Mesenchymal stem cell (in vitro differentiated cells and primary cell): ENCODE results near the gene PRRT1B.

ENCODE experiments used
- DNase-seq: peaks from one replicate; pipeline ENCODE4 v3.0.0-alpha.2; 2013
- H2AFZ ChIP-seq: one replicate; pipeline ENCODE4 v1.6.1; 2013; ENCODE audit warnings: low read depth, mild to moderate bottlenecking, control low read depth, inconsistent platforms, low read length, moderate library complexity
- H2AK5ac ChIP-seq: 2 replicates; pipeline ENCODE4 v1.6.1; 2013; ENCODE audit warnings: low read length, moderate library complexity, mild to moderate bottlenecking, inconsistent platforms; ENCODE audit not compliant: severe bottlenecking
- H2BK120ac ChIP-seq: one replicate; pipeline ENCODE4 v1.6.1; 2013; ENCODE audit warnings: low read depth, mild to moderate bottlenecking, inconsistent platforms, low read length, moderate library complexity
- H2BK12ac ChIP-seq, 2 experiments: one replicate each; pipeline ENCODE4 v1.6.1; 2013; ENCODE audit warnings: inconsistent platforms in 2 of 2, low read length in 2 of 2, mild to moderate bottlenecking in 2 of 2, moderate library complexity in 2 of 2, control low read depth in 1 of 2
- H2BK15ac ChIP-seq: one replicate; pipeline ENCODE4 v1.6.1; 2013; ENCODE audit warnings: mild to moderate bottlenecking, low read depth, inconsistent platforms; ENCODE audit not compliant: poor library complexity, severe bottlenecking
- H2BK5ac ChIP-seq: 2 replicates; pipeline ENCODE4 v1.6.1; 2013; ENCODE audit warnings: low read depth, mild to moderate bottlenecking, low read length, control low read depth, inconsistent platforms; ENCODE audit not compliant: poor library complexity, severe bottlenecking
- H3K14ac ChIP-seq, 2 experiments: one replicate each; pipeline ENCODE4 v1.6.1; 2013; ENCODE audit warnings: inconsistent platforms in 2 of 2, low read length in 2 of 2, control low read depth in 1 of 2, mild to moderate bottlenecking in 1 of 2, moderate library complexity in 1 of 2
- H3K18ac ChIP-seq, 2 experiments: one replicate each; pipeline ENCODE4 v1.6.1; 2013; ENCODE audit warnings: inconsistent platforms in 2 of 2, low read length in 2 of 2, control low read depth in 1 of 2, low read depth in 1 of 2, mild to moderate bottlenecking in 1 of 2
- H3K23ac ChIP-seq, 2 experiments: one replicate each; pipeline ENCODE4 v1.6.1; 2013; ENCODE audit warnings: inconsistent platforms in 2 of 2, low read length in 2 of 2, mild to moderate bottlenecking in 2 of 2, moderate library complexity in 2 of 2, control low read depth in 1 of 2
- H3K27ac ChIP-seq: 2 replicates; pipeline ENCODE4 v1.5.1; 2013; ENCODE audit warnings: mild to moderate bottlenecking, moderate library complexity, low read length, control low read depth, inconsistent platforms; ENCODE audit not compliant: poor library complexity, severe bottlenecking
- H3K27me3 ChIP-seq, 2 experiments: 2 replicates each; pipeline versions ENCODE4 v1.6.1 to v1.7.0; 2013; ENCODE audit warnings: low read length in 2 of 2, mild to moderate bottlenecking in 2 of 2, moderate library complexity in 2 of 2, control low read depth in 1 of 2, inconsistent platforms in 1 of 2; ENCODE audit not compliant: control insufficient read depth in 1 of 2, insufficient read depth in 1 of 2
- H3K36me3 ChIP-seq, 2 experiments: 2 replicates each; pipeline versions ENCODE4 v1.6.1 to v1.7.0; 2013; ENCODE audit warnings: low read length in 2 of 2, control low read depth in 1 of 2, inconsistent platforms in 1 of 2, low read depth in 1 of 2, mild to moderate bottlenecking in 1 of 2; ENCODE audit not compliant: insufficient read depth in 2 of 2, control insufficient read depth in 1 of 2
- H3K4ac ChIP-seq, 2 experiments: one replicate each; pipeline ENCODE4 v1.6.1; 2013; ENCODE audit warnings: inconsistent platforms in 2 of 2, low read length in 2 of 2, mild to moderate bottlenecking in 2 of 2, moderate library complexity in 2 of 2, control low read depth in 1 of 2, low read depth in 1 of 2
- H3K4me1 ChIP-seq: 2 replicates; pipeline ENCODE4 v1.6.1; 2013; ENCODE audit warnings: low read depth, low read length, control low read depth; ENCODE audit not compliant: control insufficient read depth, insufficient read depth
- H3K4me2 ChIP-seq: 2 replicates; pipeline ENCODE4 v1.6.1; 2013; ENCODE audit warnings: low read length, mild to moderate bottlenecking, inconsistent platforms; ENCODE audit not compliant: poor library complexity, severe bottlenecking
- H3K4me3 ChIP-seq, 2 experiments: 2 replicates each; pipeline versions ENCODE4 v1.5.1 to v1.7.0; 2013; ENCODE audit warnings: low read length in 2 of 2, mild to moderate bottlenecking in 2 of 2, control low read depth in 1 of 2, low read depth in 1 of 2; ENCODE audit not compliant: insufficient read depth in 1 of 2
- H3K79me1 ChIP-seq: replicated peaks from 2 replicates; pipeline ENCODE4 v1.6.1; 2013; ENCODE audit warnings: mild to moderate bottlenecking, control low read depth, low read length, inconsistent platforms; ENCODE audit not compliant: poor library complexity, severe bottlenecking
- H3K9ac ChIP-seq: 2 replicates; pipeline ENCODE4 v1.7.0; 2013; ENCODE audit warnings: mild to moderate bottlenecking, low read length, moderate library complexity
- H3K9me3 ChIP-seq: 2 replicates; pipeline ENCODE4 v1.7.0; 2013; ENCODE audit warnings: mild to moderate bottlenecking, low read length; ENCODE audit not compliant: control insufficient read depth
- H4K8ac ChIP-seq: one replicate; pipeline ENCODE4 v1.6.1; 2013; ENCODE audit warnings: inconsistent platforms, mild to moderate bottlenecking, low read length, moderate library complexity
- H4K91ac ChIP-seq: one replicate; pipeline ENCODE4 v1.6.1; 2013; ENCODE audit warnings: mild to moderate bottlenecking, low read length, inconsistent platforms
- WGBS: methylation state at CpG from one replicate; pipeline ENCODE4 v1.1.7; 2013; ENCODE audit warnings: mixed read lengths; 5-methylcytosine and 5-hydroxymethylcytosine counted together

Gene PRRT1B

DNA sequence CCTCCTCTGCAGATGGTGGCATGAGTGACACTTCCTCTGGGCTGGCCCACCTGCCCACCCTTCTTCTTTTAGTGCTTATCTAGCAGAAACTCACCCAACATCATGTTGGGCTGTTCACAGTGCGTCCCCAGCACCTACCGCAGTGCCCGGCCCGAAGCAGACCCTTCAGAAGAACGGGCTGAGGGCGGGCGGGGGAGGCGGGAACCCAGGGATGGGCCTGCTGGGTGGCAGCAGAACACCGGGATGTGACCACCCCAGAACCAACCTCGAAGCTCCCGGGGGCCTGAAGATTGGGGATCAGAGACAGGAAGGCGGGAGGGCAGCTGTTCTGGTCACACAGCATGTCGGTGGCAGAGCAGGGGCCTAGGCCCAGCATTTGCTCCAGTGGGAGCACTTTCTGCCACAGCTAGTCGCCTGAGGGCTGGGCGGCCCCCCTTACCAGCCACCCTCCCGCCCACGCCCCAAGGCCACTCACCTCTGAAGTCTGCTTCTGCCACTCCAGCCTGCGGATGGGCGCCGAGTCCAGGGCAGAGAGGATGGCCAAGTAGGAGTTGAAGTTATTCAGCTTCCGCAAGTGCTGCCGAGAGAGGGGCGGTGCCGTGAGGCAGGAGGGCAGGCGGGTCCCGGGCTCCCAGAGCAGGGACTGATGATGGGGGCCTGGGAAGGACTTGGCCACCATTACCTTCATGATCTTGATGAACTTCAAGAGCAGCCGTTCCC lies 38.7 kb downstream of the PRRT1B start:
- Histone ChIP-seq H3K4me3 (no peak overlapping the region), H3K9ac (no peak overlapping the region), H2BK15ac (no peak overlapping the region), H3K4me1 (peaks cover 4% of the 10 kb centered on the region), H3K4me2 (no peak overlapping the region), H2BK5ac (no peak overlapping the region), H2BK120ac (no peak overlapping the region), H4K91ac (no peak overlapping the region), H3K9me3 (no peaks in the 10 kb centered on the region), H2BK12ac (no peak overlapping the region), H4K8ac (no peak overlapping the region), H2AK5ac (no peak overlapping the region), H3K23ac (no peak overlapping the region), H3K18ac (no peak overlapping the region), H3K36me3 (peaks cover 79 to 84% of the 10 kb centered on the region in 2 experiments), H3K4ac (no peak overlapping the region), H3K79me1 (no peaks in the 10 kb centered on the region), H3K27me3 (no peaks in the 10 kb centered on the region), H3K14ac (no peak overlapping the region), H2AFZ (no peak overlapping the region), H3K27ac (no peak overlapping the region)
- 96% methylated on average over 26 of the region's 27 CpGs for WGBS
- no peak for DNase-seq

DNA sequence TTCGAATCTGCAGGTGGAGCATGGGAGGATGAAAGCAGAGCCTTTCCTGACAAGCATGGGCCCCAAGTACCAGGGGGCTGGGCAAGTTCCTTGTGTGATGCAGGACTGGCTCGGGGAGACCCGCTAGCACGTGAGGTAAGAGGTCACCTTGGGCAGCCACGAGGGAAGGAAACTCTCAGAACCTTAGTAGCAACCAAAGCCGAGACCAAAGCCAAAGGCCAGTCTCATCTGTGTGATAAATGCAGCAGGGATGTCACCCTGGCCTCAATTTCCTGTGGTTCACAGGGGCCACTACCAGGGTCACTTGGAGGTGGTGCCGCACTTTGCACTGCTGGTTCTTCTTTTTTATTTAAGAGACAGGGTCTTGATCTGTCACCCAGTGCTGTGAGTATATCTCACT lies 39.5 kb downstream of the PRRT1B start:
- 94% methylated on average over 7 of the region's 7 CpGs for WGBS
- no peak overlapping the region for H3K9ac ChIP-seq
- H3K27me3 ChIP-seq, result no peaks in the 10 kb centered on the region
- no peaks in the 10 kb centered on the region for H3K79me1 ChIP-seq
- H3K18ac ChIP-seq, result no peak overlapping the region
- no peak overlapping the region for H3K14ac ChIP-seq
- H2AFZ ChIP-seq, result no peak overlapping the region
- H2BK5ac ChIP-seq, result no peak overlapping the region
- H4K8ac ChIP-seq, result no peak overlapping the region
- no peak overlapping the region for H2BK120ac ChIP-seq
- no peak overlapping the region for H3K4me3 ChIP-seq
- H2BK12ac ChIP-seq, result no peak overlapping the region
- H3K36me3 ChIP-seq, result peaks cover 79 to 84% of the 10 kb centered on the region in 2 experiments
- no peak overlapping the region for H4K91ac ChIP-seq
- H3K4me2 ChIP-seq, result no peak overlapping the region
- H2AK5ac ChIP-seq, result no peak overlapping the region
- peaks cover 7% of the 10 kb centered on the region for H3K4me1 ChIP-seq
- H2BK15ac ChIP-seq, result no peak overlapping the region
- H3K9me3 ChIP-seq, result no peaks in the 10 kb centered on the region
- no peak overlapping the region for H3K27ac ChIP-seq
- no peak overlapping the region for H3K23ac ChIP-seq
- no peak for DNase-seq
- no peak overlapping the region for H3K4ac ChIP-seq

DNA sequence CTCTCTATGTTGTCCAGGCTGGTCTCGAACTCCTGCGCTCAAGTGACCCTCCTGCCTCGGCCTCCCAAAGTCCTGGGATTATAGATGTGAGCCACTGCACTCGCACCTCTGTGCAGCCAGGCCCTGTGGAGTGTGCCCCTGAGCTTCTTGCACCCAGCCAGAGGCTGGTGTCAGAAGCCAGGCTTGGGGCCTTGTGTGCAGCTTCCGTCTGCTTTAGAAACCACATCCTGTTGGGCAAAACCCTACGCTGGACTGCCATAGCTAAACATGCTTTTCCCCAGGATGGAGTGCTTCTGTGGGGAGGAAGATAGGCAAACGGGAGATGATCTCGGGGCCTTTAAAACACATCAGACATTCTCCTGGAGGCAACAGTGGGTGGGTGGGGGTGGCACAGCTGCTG lies 40.1 kb downstream of the PRRT1B start:
- Histone ChIP-seq H2AK5ac (no peak overlapping the region), H3K18ac (no peak overlapping the region), H3K4ac (peak overlapping the region in 1 of 2 experiments; percentile 29), H2AFZ (no peak overlapping the region), H3K4me3 (no peak overlapping the region), H2BK15ac (no peak overlapping the region), H3K4me2 (no peak overlapping the region), H3K23ac (no peak overlapping the region), H3K9me3 (no peaks in the 10 kb centered on the region), H4K91ac (no peak overlapping the region), H3K27me3 (no peaks in the 10 kb centered on the region), H2BK5ac (no peak overlapping the region), H3K79me1 (no peaks in the 10 kb centered on the region), H3K27ac (no peak overlapping the region), H3K9ac (no peak overlapping the region), H2BK12ac (no peak overlapping the region), H3K4me1 (peaks cover 7% of the 10 kb centered on the region), H2BK120ac (no peak overlapping the region), H3K36me3 (peaks cover 79 to 84% of the 10 kb centered on the region in 2 experiments), H3K14ac (no peak overlapping the region), H4K8ac (no peak overlapping the region)
- 76% methylated on average over 8 of the region's 8 CpGs for WGBS
- DNase-seq, result peak; percentile 24

GRCh38 chr9:131587331-131587730 lies 42.0 kb downstream of the PRRT1B start:
- WGBS, result 96% methylated on average over 9 of the region's 9 CpGs
- no peak overlapping the region for H3K4me3 ChIP-seq
- H3K14ac ChIP-seq, result no peak overlapping the region
- H3K23ac ChIP-seq, result no peak overlapping the region
- no peak overlapping the region for H3K4ac ChIP-seq
- no peak for DNase-seq
- H4K91ac ChIP-seq, result no peak overlapping the region
- H3K79me1 ChIP-seq, result no peaks in the 10 kb centered on the region
- peaks cover 74 to 84% of the 10 kb centered on the region in 2 experiments for H3K36me3 ChIP-seq
- H2BK120ac ChIP-seq, result no peak overlapping the region
- H3K27ac ChIP-seq, result no peak overlapping the region
- no peak overlapping the region for H2BK12ac ChIP-seq
- no peak overlapping the region for H3K9ac ChIP-seq
- no peak overlapping the region for H2BK5ac ChIP-seq
- H2AK5ac ChIP-seq, result no peak overlapping the region
- peaks cover 11% of the 10 kb centered on the region for H3K4me1 ChIP-seq
- H3K4me2 ChIP-seq, result no peak overlapping the region
- H4K8ac ChIP-seq, result no peak overlapping the region
- no peaks in the 10 kb centered on the region for H3K9me3 ChIP-seq
- no peak overlapping the region for H2BK15ac ChIP-seq
- H3K18ac ChIP-seq, result no peak overlapping the region
- no peaks in the 10 kb centered on the region for H3K27me3 ChIP-seq
- no peak overlapping the region for H2AFZ ChIP-seq
